Hepatocyte (in vitro differentiated cells): ENCODE data around the gene ZNF785.

Experiments used
- CTCF ChIP-seq: fragments of 200-600 bp; sonication (generic); IDR thresholded peaks from 2 replicates; pipeline ENCODE4 v1.5.1; 2016; ENCODE audit warnings: antibody characterized with exemption, mild to moderate bottlenecking; ENCODE audit not compliant: poor library complexity
- EZH2 ChIP-seq: fragments of 200-600 bp; sonication (generic); IDR thresholded peaks from 2 replicates; pipeline ENCODE4 v1.6.1; 2016; ENCODE audit warnings: antibody characterized with exemption, mild to moderate bottlenecking, borderline replicate concordance

- no peak for TF ChIP-seq EZH2
- no peak for TF ChIP-seq CTCF
These were observed 25.8 kb downstream of the ZNF785 start for GRCh38 chr16:30559690-30560089.
